LHCN-M2 (cell line): ENCODE data around the gene ZP1. TPM values are rescaled to one million over a fixed set of nuclear protein-coding genes. Genes with fewer than 3 reads are reported as not detected.

Source experiments
- DNase-seq: peaks from one replicate; pipeline ENCODE4 v3.0.0-alpha.2; 2012; ENCODE audit warnings: low read depth
- total RNA-seq: library from RNA; depleted of rRNA; stranded (reverse); fragments of >200 nt; gene quantifications from 2 replicates; pipeline ENCODE4 v1.2.3, GENCODE V29; 2014; rRNA removed

The ZP1 gene
- total RNA-seq, 1 experiment from 2014 or later: 0.57 TPM

DNA sequence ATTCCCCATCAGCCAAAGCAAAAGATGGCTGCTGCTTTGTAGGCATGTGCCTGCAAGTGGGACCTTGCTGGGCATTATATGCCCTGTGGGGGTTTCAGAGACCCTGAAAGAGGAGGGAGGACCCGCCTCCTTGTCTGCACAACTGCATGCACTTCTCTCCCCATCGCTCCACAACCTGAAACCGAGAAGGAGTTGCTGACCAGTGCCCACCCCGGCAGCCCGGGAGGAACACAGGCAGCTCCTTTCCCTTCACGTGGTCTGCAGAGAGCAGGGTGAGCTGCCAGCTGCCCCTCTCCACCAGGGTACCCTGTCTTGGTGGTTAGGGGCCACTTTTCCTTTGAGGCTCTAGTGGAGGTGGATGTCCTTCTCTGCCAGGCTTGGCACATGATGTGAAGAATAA is 55.6 kb downstream of the ZP1 start:
- DNase-seq: no peak

GRCh38 chr11:60923326-60923725 is 56.0 kb downstream of the ZP1 start:
- no peak for DNase-seq

DNA sequence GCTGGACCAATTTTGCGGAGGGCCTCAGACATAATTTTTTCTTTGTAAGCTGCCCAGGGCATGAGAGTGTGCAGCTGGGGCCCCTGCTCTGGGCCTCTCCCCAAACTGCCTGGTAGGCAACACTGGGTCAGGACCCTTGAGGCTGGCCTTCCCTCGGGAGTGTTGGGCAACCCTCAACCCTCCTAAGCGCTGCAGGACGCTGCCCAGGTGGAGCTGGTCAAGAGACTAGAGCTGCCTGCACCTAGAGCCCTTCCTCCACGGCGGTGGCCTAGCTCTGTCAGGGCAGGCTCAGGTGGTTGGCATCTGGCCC is 56.4 kb downstream of the ZP1 start:
- no peak for DNase-seq

- DNase-seq: peak; percentile 63
These were observed 57.0 kb downstream of the ZP1 start, which contains the start of gene TMEM132A for GRCh38 chr11:60924110-60924905. TSS of gene TMEM132A (plus strand) at chr11:60924460. CDS start at chr11:60924634, 174 bp downstream.

Other genes starting within 250 kb of the ZP1 start
- not detected in 2 replicates for gene MS4A8, start 167.9 kb upstream of the ZP1 start, total RNA-seq
- not detected in 2 replicates for gene MS4A18, start 142.8 kb upstream of the ZP1 start, total RNA-seq
- not detected in 2 replicates for gene MS4A15, start 110.7 kb upstream of the ZP1 start, total RNA-seq
- gene MS4A10, start 82.2 kb upstream of the ZP1 start, total RNA-seq: not detected in 2 replicates
- 33.1 and 34.5 TPM in 2 replicates for gene CCDC86, start 25.4 kb upstream of the ZP1 start, total RNA-seq
- 0.06 TPM in 1 of 2 replicates, not detected in the other for gene PTGDR2, start 11.6 kb upstream of the ZP1 start, total RNA-seq
- 79.7 and 97.3 TPM in 2 replicates for gene PRPF19, start 39.0 kb downstream of the ZP1 start, total RNA-seq
- 85.0 and 94.1 TPM in 2 replicates for gene TMEM109, start 46.6 kb downstream of the ZP1 start, total RNA-seq
- gene TMEM132A, start 56.9 kb downstream of the ZP1 start, total RNA-seq: 36.7 and 41.1 TPM in 2 replicates
- gene SLC15A3, start 84.6 kb downstream of the ZP1 start, total RNA-seq: 4.2 and 8.6 TPM in 2 replicates
- not detected in 2 replicates for gene CD6, start 104.1 kb downstream of the ZP1 start, total RNA-seq
- not detected in 2 replicates for gene CD5, start 234.9 kb downstream of the ZP1 start, total RNA-seq